CD1c-positive myeloid dendritic cell (primary cell): ENCODE results near the gene SPIRE2.
"Not testable (repeated sequence)": the region's sequence is repeated elsewhere in the genome, so short reads cannot be mapped to it uniquely, and the experiment has no call there.

Source experiments
- DNase-seq: peaks from one replicate; pipeline ENCODE4 v3.0.0-alpha.2; 2016; ENCODE audit errors: extremely low spot score

Gene SPIRE2

GRCh38 chr16:89912627-89913026 lies 84.4 kb downstream of the SPIRE2 start:
- no peak for DNase-seq

GRCh38 chr16:89913408-89914387 lies 85.4 kb downstream of the SPIRE2 start:
- DNase-seq, result no peak

GRCh38 chr16:89914642-89915285 lies 86.5 kb downstream of the SPIRE2 start:
- not testable (repeated sequence) for DNase-seq

GRCh38 chr16:89915303-89916232 lies 87.3 kb downstream of the SPIRE2 start:
- DNase-seq, result no peak

- peak; percentile 79 for DNase-seq
Observed at GRCh38 chr16:89917773-89918452, 89.6 kb downstream of the SPIRE2 start.

GRCh38 chr16:89918453-89919347 lies 90.4 kb downstream of the SPIRE2 start, which contains the start of gene MC1R:
MC1R (plus strand) TSS chr16:89918862; CDS start chr16:89919259, 397 bp downstream.
- DNase-seq, result no peak

GRCh38 chr16:89919535-89920406 lies 91.5 kb downstream of the SPIRE2 start:
- DNase-seq, result no peak

GRCh38 chr16:89920723-89921122 lies 92.4 kb downstream of the SPIRE2 start:
- DNase-seq, result no peak
